Measurements from ENCODE around the gene STK17A. TPM values are rescaled to one million over a fixed set of nuclear protein-coding genes. Genes with fewer than 3 reads are reported as not detected.

STK17A gene
- polyA plus RNA-seq, 3 donors = 2.8 to 14.1 (median 9.5) TPM

DNA sequence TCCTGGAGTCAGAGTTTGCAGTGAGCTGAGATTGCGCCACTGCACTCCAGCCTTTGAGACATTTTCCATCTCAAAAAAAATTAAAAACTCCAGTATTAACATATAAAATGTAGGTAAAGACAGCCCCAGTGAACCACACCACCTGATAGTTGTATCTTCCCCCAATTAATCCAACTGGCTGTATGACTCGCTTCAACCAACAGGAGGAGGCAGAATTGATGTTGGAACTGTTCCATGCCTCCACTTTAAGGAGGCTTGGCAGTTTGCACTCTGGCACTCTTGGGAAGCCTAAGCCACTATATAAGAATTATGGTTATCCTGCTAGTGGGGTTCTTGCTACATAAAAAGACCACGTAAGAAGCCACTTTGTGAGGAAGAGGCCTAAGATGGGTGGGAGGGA is 72.7 kb downstream of the STK17A start:
- peaks cover 29 to 43% of the 10 kb centered on the region in 2 donors for H3K36me3 Mint-ChIP-seq
- H3K4me2 ChIP-seq (replicated peaks; ENCODE audit: extremely low read depth, low read length, poor library complexity, severe bottlenecking) = no peak overlapping the region
- no peak for DNase-seq
- H3K9me3 Mint-ChIP-seq = no peaks in the 10 kb centered on the region
- no peaks in the 10 kb centered on the region for H3K27me3 ChIP-seq (ENCODE audit: control insufficient read depth in 2 of 2, insufficient read depth in 2 of 2, low read length in 2 of 2)
- no peaks in the 10 kb centered on the region for H3K9me3 ChIP-seq (replicated peaks in 1 of 2; ENCODE audit: control insufficient read depth in 1 of 2, insufficient read depth in 1 of 2, low read length in 2 of 2)
- H3K4me1 Mint-ChIP-seq = peaks cover 36% of the 10 kb centered on the region
- H3K4me3 ChIP-seq (replicated peaks in 1 of 3; ENCODE audit: low read depth in 2 of 3, low read length in 3 of 3) = no peak overlapping the region
- H3K9ac ChIP-seq (ENCODE audit: insufficient read depth, low read length, poor library complexity, severe bottlenecking) = no peak overlapping the region
- peaks cover 10% of the 10 kb centered on the region in 2 donors for H3K4me1 ChIP-seq (ENCODE audit: control insufficient read depth in 1 of 2, insufficient read depth in 2 of 2, low read length in 2 of 2)
- peaks cover 18% of the 10 kb centered on the region for H4K20me1 ChIP-seq (ENCODE audit: insufficient read depth, low read length)
- H3K4me3 Mint-ChIP-seq = no peak overlapping the region
- no peak overlapping the region for H3K27ac ChIP-seq (ENCODE audit: low read depth in 1 of 2, low read length in 2 of 2)
- 100% methylated on average over 1 of the region's 3 CpGs for WGBS (ENCODE audit: insufficient coverage)
- intact Hi-C loops (cut with micrococcal nuclease) = no loop called here
- no peak overlapping the region for H3K27ac Mint-ChIP-seq
- H3K27me3 Mint-ChIP-seq (ENCODE audit: low read depth in 3 of 3) = peaks cover 0 to 1% (median 0%) of the 10 kb centered on the region in 3 donors
- TF ChIP-seq, protein P1, sequence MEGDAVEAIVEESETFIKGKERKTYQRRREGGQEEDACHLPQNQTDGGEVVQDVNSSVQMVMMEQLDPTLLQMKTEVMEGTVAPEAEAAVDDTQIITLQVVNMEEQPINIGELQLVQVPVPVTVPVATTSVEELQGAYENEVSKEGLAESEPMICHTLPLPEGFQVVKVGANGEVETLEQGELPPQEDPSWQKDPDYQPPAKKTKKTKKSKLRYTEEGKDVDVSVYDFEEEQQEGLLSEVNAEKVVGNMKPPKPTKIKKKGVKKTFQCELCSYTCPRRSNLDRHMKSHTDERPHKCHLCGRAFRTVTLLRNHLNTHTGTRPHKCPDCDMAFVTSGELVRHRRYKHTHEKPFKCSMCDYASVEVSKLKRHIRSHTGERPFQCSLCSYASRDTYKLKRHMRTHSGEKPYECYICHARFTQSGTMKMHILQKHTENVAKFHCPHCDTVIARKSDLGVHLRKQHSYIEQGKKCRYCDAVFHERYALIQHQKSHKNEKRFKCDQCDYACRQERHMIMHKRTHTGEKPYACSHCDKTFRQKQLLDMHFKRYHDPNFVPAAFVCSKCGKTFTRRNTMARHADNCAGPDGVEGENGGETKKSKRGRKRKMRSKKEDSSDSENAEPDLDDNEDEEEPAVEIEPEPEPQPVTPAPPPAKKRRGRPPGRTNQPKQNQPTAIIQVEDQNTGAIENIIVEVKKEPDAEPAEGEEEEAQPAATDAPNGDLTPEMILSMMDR (IDR thresholded peaks at IDR 0.05) = no peak
- peaks cover 6% of the 10 kb centered on the region in 2 donors for H3K36me3 ChIP-seq (replicated peaks in 1 of 2; ENCODE audit: control insufficient read depth in 1 of 2, insufficient read depth in 2 of 2, low read length in 2 of 2)
- no peak overlapping the region for H2AFZ ChIP-seq (ENCODE audit: insufficient read depth, low read depth, low read length, poor library complexity, severe bottlenecking)
- peaks cover 26% of the 10 kb centered on the region for H3K79me2 ChIP-seq (ENCODE audit: insufficient read depth, low read length)

DNA sequence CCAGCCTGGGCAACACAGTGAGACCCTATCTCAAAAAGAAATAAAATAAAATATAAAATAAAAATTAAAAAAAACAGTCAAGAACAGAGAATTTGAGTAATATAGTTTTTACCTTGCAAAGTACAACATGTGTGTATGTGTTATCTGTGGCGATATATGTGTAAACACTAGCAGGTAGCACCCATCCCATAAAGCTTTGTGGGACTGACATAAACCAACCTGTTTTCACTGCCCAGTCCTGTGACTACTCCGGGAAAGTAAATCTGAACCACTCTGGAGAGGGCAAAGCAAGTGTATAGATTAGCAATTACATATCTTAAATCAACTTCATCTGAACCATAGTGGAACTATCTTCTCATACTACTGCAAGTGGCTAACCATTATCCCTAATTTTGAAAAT is 74.1 kb downstream of the STK17A start:
- no CpG with 5 or more reads among the region's 2 CpGs for WGBS (ENCODE audit: insufficient coverage)
- DNase-seq = no peak
- no peaks in the 10 kb centered on the region for H3K9me3 ChIP-seq (replicated peaks in 1 of 2; ENCODE audit: control insufficient read depth in 1 of 2, insufficient read depth in 1 of 2, low read length in 2 of 2)
- Mint-ChIP-seq H3K27me3 (ENCODE audit: low read depth in 3 of 3) (peaks cover 0 to 2% (median 0%) of the 10 kb centered on the region in 3 donors), H3K36me3 (peaks cover 26 to 32% of the 10 kb centered on the region in 2 donors), H3K9me3 (peaks cover 0 to 3% (median 0%) of the 10 kb centered on the region in 7 donors), H3K4me1 (peaks cover 23% of the 10 kb centered on the region), H3K27ac (no peak overlapping the region), H3K4me3 (no peak overlapping the region)
- TF ChIP-seq, protein P1 (IDR thresholded peaks at IDR 0.05) = no peak
- no peaks in the 10 kb centered on the region for H3K27me3 ChIP-seq (ENCODE audit: control insufficient read depth in 2 of 2, insufficient read depth in 2 of 2, low read length in 2 of 2)
- H3K27ac ChIP-seq (ENCODE audit: low read depth in 1 of 2, low read length in 2 of 2) = no peak overlapping the region
- no peak overlapping the region for H3K4me3 ChIP-seq (replicated peaks in 1 of 3; ENCODE audit: low read depth in 2 of 3, low read length in 3 of 3)
- peaks cover 6% of the 10 kb centered on the region in 2 donors for H3K36me3 ChIP-seq (replicated peaks in 1 of 2; ENCODE audit: control insufficient read depth in 1 of 2, insufficient read depth in 2 of 2, low read length in 2 of 2)
- no peak overlapping the region for H2AFZ ChIP-seq (ENCODE audit: insufficient read depth, low read depth, low read length, poor library complexity, severe bottlenecking)
- H3K79me2 ChIP-seq (ENCODE audit: insufficient read depth, low read length) = peaks cover 26% of the 10 kb centered on the region
- H3K9ac ChIP-seq (ENCODE audit: insufficient read depth, low read length, poor library complexity, severe bottlenecking) = no peak overlapping the region
- no peak overlapping the region for H3K4me2 ChIP-seq (replicated peaks; ENCODE audit: extremely low read depth, low read length, poor library complexity, severe bottlenecking)
- peaks cover 10% of the 10 kb centered on the region for H4K20me1 ChIP-seq (ENCODE audit: insufficient read depth, low read length)
- intact Hi-C loops (cut with micrococcal nuclease) = no loop called here
- no peaks in the 10 kb centered on the region for H3K4me1 ChIP-seq (ENCODE audit: control insufficient read depth in 1 of 2, insufficient read depth in 2 of 2, low read length in 2 of 2)

Data from CD14-positive monocyte (primary cell).